ENCODE data around the gene ABCC11. TPM values are rescaled to one million over a fixed set of nuclear protein-coding genes. Genes with fewer than 3 reads are reported as not detected.

ABCC11 gene
- total and polyA plus RNA-seq, 2 donors (not counting 1 experiment from before 2014, with no cell fraction given): 0.09 TPM; not detected in 1

DNA sequence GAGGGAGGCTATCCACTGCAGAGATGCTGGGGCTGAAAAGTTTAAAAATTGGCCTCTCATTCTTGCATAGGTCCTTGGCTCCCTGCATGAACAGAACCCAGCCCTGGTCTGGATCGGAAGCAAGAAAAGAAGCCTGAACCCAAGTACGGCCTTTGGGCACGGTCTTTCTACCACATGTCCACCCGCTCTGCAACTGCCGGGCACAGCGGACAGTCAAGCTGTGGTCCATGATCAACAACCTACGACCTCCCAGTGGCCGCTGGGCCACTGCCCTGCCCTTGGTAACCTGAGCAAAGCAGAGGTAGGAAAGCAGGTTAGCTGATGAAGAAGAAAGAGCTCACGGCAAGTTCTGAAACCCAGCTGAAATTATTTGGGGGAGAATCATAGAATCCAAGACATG is 95.1 kb downstream of the ABCC11 start:
- DNase-seq (no peak), ATAC-seq (ENCODE audit: low read depth) (no peak)
- 96% methylated on average over 9 of the region's 9 CpGs for WGBS (ENCODE audit: insufficient coverage)
- Histone ChIP-seq H3K27me3 (replicated peaks in 1 of 4; ENCODE audit: control extremely low read depth in 1 of 4, control insufficient read depth in 3 of 4, insufficient read depth in 4 of 4, low read length in 3 of 4) (peaks cover 0 to 13% (median 2%) of the 10 kb centered on the region in 4 experiments), H3K9ac (ENCODE audit: low read length) (no peak overlapping the region), H3K4me3 (ENCODE audit: control extremely low read depth in 1 of 5, extremely low read depth in 1 of 5, insufficient read depth in 1 of 5, low read depth in 2 of 5, low read length in 4 of 5) (no peak overlapping the region), H3K4me1 (ENCODE audit: control insufficient read depth in 2 of 2, insufficient read depth in 2 of 2, low read length in 2 of 2) (peaks cover 0 to 6% of the 10 kb centered on the region in 2 donors), H3K79me2 (ENCODE audit: control insufficient read depth, insufficient read depth, low read length) (no peaks in the 10 kb centered on the region), H3K27ac (ENCODE audit: low read length in 2 of 2) (no peak overlapping the region), H4K20me1 (ENCODE audit: control insufficient read depth, insufficient read depth, low read length, poor library complexity, severe bottlenecking) (no peaks in the 10 kb centered on the region), H3K36me3 (replicated peaks in 1 of 2; ENCODE audit: control extremely low read depth in 1 of 2, control insufficient read depth in 1 of 2, extremely low read depth in 1 of 2, insufficient read depth in 2 of 2, low read length in 1 of 2) (no peaks in the 10 kb centered on the region), H2AFZ (ENCODE audit: insufficient read depth, low read depth, low read length, poor library complexity, severe bottlenecking) (no peak overlapping the region), H3K9me3 (ENCODE audit: control extremely low read depth in 1 of 3, control insufficient read depth in 2 of 3, insufficient read depth in 1 of 3, low read length in 2 of 3) (peaks cover 0 to 7% (median 0%) of the 10 kb centered on the region in 3 donors), H3K4me2 (replicated peaks; ENCODE audit: low read depth, low read length, poor library complexity, severe bottlenecking) (no peak overlapping the region)
- no peaks in the 10 kb centered on the region for H3K4me1 Mint-ChIP-seq
- ChIA-PET CTCF (interaction anchor here (1.0 to 1.3 kb wide), 3 partner anchors 9 to 1010 kb away, joined by 3 to 4 read pairs (median 4); no protein-coding TSS in a partner anchor), POLR2A (no interaction called here)
- peaks cover 40% of the 10 kb centered on the region for H3K27me3 Mint-ChIP-seq
- TF ChIP-seq, protein P1, sequence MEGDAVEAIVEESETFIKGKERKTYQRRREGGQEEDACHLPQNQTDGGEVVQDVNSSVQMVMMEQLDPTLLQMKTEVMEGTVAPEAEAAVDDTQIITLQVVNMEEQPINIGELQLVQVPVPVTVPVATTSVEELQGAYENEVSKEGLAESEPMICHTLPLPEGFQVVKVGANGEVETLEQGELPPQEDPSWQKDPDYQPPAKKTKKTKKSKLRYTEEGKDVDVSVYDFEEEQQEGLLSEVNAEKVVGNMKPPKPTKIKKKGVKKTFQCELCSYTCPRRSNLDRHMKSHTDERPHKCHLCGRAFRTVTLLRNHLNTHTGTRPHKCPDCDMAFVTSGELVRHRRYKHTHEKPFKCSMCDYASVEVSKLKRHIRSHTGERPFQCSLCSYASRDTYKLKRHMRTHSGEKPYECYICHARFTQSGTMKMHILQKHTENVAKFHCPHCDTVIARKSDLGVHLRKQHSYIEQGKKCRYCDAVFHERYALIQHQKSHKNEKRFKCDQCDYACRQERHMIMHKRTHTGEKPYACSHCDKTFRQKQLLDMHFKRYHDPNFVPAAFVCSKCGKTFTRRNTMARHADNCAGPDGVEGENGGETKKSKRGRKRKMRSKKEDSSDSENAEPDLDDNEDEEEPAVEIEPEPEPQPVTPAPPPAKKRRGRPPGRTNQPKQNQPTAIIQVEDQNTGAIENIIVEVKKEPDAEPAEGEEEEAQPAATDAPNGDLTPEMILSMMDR (IDR thresholded peaks at IDR 0.05): no peak
- no peak for TF ChIP-seq EZH2 (IDR thresholded peaks at IDR 0.05; ENCODE audit: borderline replicate concordance, insufficient read depth, low read depth, low read length, poor library complexity, severe bottlenecking)
- peaks cover 6% of the 10 kb centered on the region for H3K9me3 Mint-ChIP-seq (ENCODE audit: insufficient read depth)
- no peak overlapping the region for H3K27ac Mint-ChIP-seq
- no peak overlapping the region for H3K4me3 Mint-ChIP-seq
- intact Hi-C loops (cut with micrococcal nuclease): no loop called here

DNA sequence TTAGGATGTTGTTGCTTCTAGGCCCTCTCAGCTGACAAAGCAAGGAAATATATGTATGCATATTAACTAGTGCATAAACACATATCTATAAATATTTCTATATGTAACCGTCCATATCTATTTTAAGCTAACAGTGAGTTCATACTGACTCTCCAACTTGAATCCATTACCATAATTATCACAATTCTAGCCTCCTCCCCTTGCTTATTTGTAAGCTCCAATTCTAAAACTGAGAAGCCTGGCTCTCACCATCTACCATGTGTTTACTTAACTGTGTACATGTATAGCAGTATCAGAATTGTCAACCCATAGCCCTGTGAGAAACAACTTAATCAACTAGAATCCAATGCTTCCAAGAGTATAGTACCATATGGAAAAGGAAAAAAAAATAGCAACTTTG is 96.6 kb downstream of the ABCC11 start:
- ATAC-seq (ENCODE audit: low read depth) (no peak), DNase-seq (no peak)
- Mint-ChIP-seq H3K27ac (no peak overlapping the region), H3K9me3 (ENCODE audit: insufficient read depth) (peaks cover 6% of the 10 kb centered on the region), H3K27me3 (peaks cover 33% of the 10 kb centered on the region), H3K4me3 (no peak overlapping the region), H3K4me1 (no peaks in the 10 kb centered on the region)
- ChIA-PET CTCF (interaction anchor here (0.8 to 2.3 kb wide), 2 partner anchors 1009 to 1113 kb away, joined by 3 to 7 read pairs; no protein-coding TSS in a partner anchor), POLR2A (no interaction called here)
- no peaks in the 10 kb centered on the region for H4K20me1 ChIP-seq (ENCODE audit: control insufficient read depth, insufficient read depth, low read length, poor library complexity, severe bottlenecking)
- peaks cover 0 to 10% (median 0%) of the 10 kb centered on the region in 4 experiments for H3K27me3 ChIP-seq (replicated peaks in 1 of 4; ENCODE audit: control extremely low read depth in 1 of 4, control insufficient read depth in 3 of 4, insufficient read depth in 4 of 4, low read length in 3 of 4)
- TF ChIP-seq, protein P1 (IDR thresholded peaks at IDR 0.05): no peak
- TF ChIP-seq EZH2 (IDR thresholded peaks at IDR 0.05; ENCODE audit: borderline replicate concordance, insufficient read depth, low read depth, low read length, poor library complexity, severe bottlenecking): no peak
- H3K79me2 ChIP-seq (ENCODE audit: control insufficient read depth, insufficient read depth, low read length): no peaks in the 10 kb centered on the region
- intact Hi-C loops (cut with micrococcal nuclease): no loop called here
- no CpG with 5 or more reads among the region's 1 CpG for WGBS (ENCODE audit: insufficient coverage)
- no peaks in the 10 kb centered on the region for H3K4me1 ChIP-seq (ENCODE audit: control insufficient read depth in 2 of 2, insufficient read depth in 2 of 2, low read length in 2 of 2)
- H3K27ac ChIP-seq (ENCODE audit: low read length in 2 of 2): no peak overlapping the region
- H3K9ac ChIP-seq (ENCODE audit: low read length): no peak overlapping the region
- no peaks in the 10 kb centered on the region for H3K36me3 ChIP-seq (replicated peaks in 1 of 2; ENCODE audit: control extremely low read depth in 1 of 2, control insufficient read depth in 1 of 2, extremely low read depth in 1 of 2, insufficient read depth in 2 of 2, low read length in 1 of 2)
- peaks cover 0 to 3% (median 0%) of the 10 kb centered on the region in 3 donors for H3K9me3 ChIP-seq (ENCODE audit: control extremely low read depth in 1 of 3, control insufficient read depth in 2 of 3, insufficient read depth in 1 of 3, low read length in 2 of 3)
- H3K4me2 ChIP-seq (replicated peaks; ENCODE audit: low read depth, low read length, poor library complexity, severe bottlenecking): no peak overlapping the region
- no peak overlapping the region for H2AFZ ChIP-seq (ENCODE audit: insufficient read depth, low read depth, low read length, poor library complexity, severe bottlenecking)
- no peak overlapping the region for H3K4me3 ChIP-seq (ENCODE audit: control extremely low read depth in 1 of 5, extremely low read depth in 1 of 5, insufficient read depth in 1 of 5, low read depth in 2 of 5, low read length in 4 of 5)
